B cell (primary cell): ENCODE measurements around the gene MBD3L5. TPM values are rescaled to one million over a fixed set of nuclear protein-coding genes. Genes with fewer than 3 reads are reported as not detected.
"Not testable (repeated sequence)": the region's sequence is repeated elsewhere in the genome, so short reads cannot be mapped to it uniquely, and the experiment has no call there.

Experiments used
- ATAC-seq: fragments of 200-7000 bp; cut with Tn5 transposase; one replicate; pipeline ENCODE4 v1.10.0; 2021; ENCODE audit warnings: low read depth, mild to moderate bottlenecking, moderate number of reproducible peaks, moderate library complexity
- CTCF ChIA-PET: fragments of 350-600 bp; sonication (Branson Sonifier 250); formaldehyde crosslinking; loops from one replicate; lab custom pipeline; 2021; ENCODE audit warnings: antibody characterized with exemption, inconsistent platforms; lab: Charles Lee
- POLR2A ChIA-PET: fragments of 350-600 bp; sonication (Branson Sonifier 250); formaldehyde crosslinking; loops from one replicate; lab custom pipeline; 2021; ENCODE audit warnings: antibody characterized with exemption; lab: Charles Lee
- DNase-seq: peaks from one replicate; pipeline ENCODE4 v3.0.0; 2013
- H2AFZ ChIP-seq: 2 replicates; pipeline ENCODE4 v1.6.1; 2012; ENCODE audit warnings: mild to moderate bottlenecking, low read depth, low read length; ENCODE audit not compliant: insufficient read depth, poor library complexity, severe bottlenecking
- H3K27ac ChIP-seq, 2 donors: 1 replicate in 1 of 2; 2 replicates in 1 of 2; pipeline ENCODE4 v1.5.1; 2012 to 2013; ENCODE audit warnings: low read length in 2 of 2, mild to moderate bottlenecking in 2 of 2, moderate library complexity in 1 of 2
- H3K27me3 ChIP-seq, 4 experiments: fragments of 200-600 bp in 1 of 4; sonication (generic) in 1 of 4; replicated peaks in 1 of 4; 1 replicate in 2 of 4; 2 replicates in 2 of 4; pipeline versions ENCODE4 v1.6.1 to v1.7.0; 2013 to 2016; ENCODE audit warnings: low read length in 3 of 4, mild to moderate bottlenecking in 2 of 4, mixed read lengths in 1 of 4, moderate library complexity in 1 of 4; ENCODE audit not compliant: insufficient read depth in 4 of 4, control insufficient read depth in 3 of 4; ENCODE audit errors: control extremely low read depth in 1 of 4
- H3K36me3 ChIP-seq, 2 experiments: replicated peaks in 1 of 2; 1 replicate in 1 of 2; 2 replicates in 1 of 2; pipeline versions ENCODE4 v1.6.1 to v1.7.1; 2013; ENCODE audit warnings: low read length in 1 of 2; ENCODE audit not compliant: insufficient read depth in 2 of 2, control insufficient read depth in 1 of 2; ENCODE audit errors: control extremely low read depth in 1 of 2, extremely low read depth in 1 of 2
- H3K4me1 ChIP-seq, 2 donors: fragments of 200-600 bp in 1 of 2; sonication (generic) in 1 of 2; 1 replicate in 1 of 2; 2 replicates in 1 of 2; pipeline versions ENCODE4 v1.5.1 to v1.6.1; 2013 to 2017; ENCODE audit warnings: low read length in 2 of 2; ENCODE audit not compliant: control insufficient read depth in 2 of 2, insufficient read depth in 2 of 2
- H3K4me2 ChIP-seq: replicated peaks from 2 replicates; pipeline ENCODE3; 2012; ENCODE audit warnings: mild to moderate bottlenecking, low read depth, low read length; ENCODE audit not compliant: poor library complexity, severe bottlenecking
- H3K4me3 ChIP-seq, 5 experiments: fragments of 200-600 bp in 1 of 5; sonication (generic) in 1 of 5; 1 replicate in 3 of 5; 2 replicates in 2 of 5; pipeline versions ENCODE4 v1.5.1 to v1.7.0; 2011 to 2016; ENCODE audit warnings: low read length in 4 of 5, mild to moderate bottlenecking in 4 of 5, low read depth in 2 of 5, control low read depth in 1 of 5, moderate library complexity in 1 of 5; ENCODE audit not compliant: insufficient read depth in 1 of 5; ENCODE audit errors: control extremely low read depth in 1 of 5, extremely low read depth in 1 of 5
- H3K79me2 ChIP-seq: fragments of 200-600 bp; sonication (generic); one replicate; pipeline ENCODE4 v1.6.0; 2016; ENCODE audit warnings: low read length; ENCODE audit not compliant: control insufficient read depth, insufficient read depth
- H3K9ac ChIP-seq: fragments of 200-600 bp; sonication (generic); 2 replicates; pipeline ENCODE4 v1.6.1; 2017; ENCODE audit warnings: mild to moderate bottlenecking, low read length, moderate library complexity
- H3K9me3 ChIP-seq, 3 donors: one replicate each; pipeline versions ENCODE4 v1.6.1 to v1.7.1; 2013; ENCODE audit warnings: low read length in 2 of 3; ENCODE audit not compliant: control insufficient read depth in 2 of 3, insufficient read depth in 1 of 3; ENCODE audit errors: control extremely low read depth in 1 of 3
- H4K20me1 ChIP-seq: 2 replicates; pipeline ENCODE4 v1.6.0; 2012; ENCODE audit warnings: mild to moderate bottlenecking, low read length; ENCODE audit not compliant: insufficient read depth, control insufficient read depth, poor library complexity, severe bottlenecking
- H3K27ac Mint-ChIP-seq: one replicate; pipeline ENCODE4 v1.8.0; 2021; ENCODE audit warnings: mixed read lengths
- H3K27me3 Mint-ChIP-seq: one replicate; pipeline ENCODE4 v1.8.0; 2021; ENCODE audit warnings: mixed read lengths
- H3K4me1 Mint-ChIP-seq: one replicate; pipeline ENCODE4 v1.8.0; 2021; ENCODE audit warnings: mixed read lengths
- H3K4me3 Mint-ChIP-seq: one replicate; pipeline ENCODE4 v1.8.0; 2021; ENCODE audit warnings: mixed read lengths
- H3K9me3 Mint-ChIP-seq: one replicate; pipeline ENCODE4 v1.8.0; 2022; ENCODE audit warnings: mixed read lengths; ENCODE audit not compliant: insufficient read depth
- EZH2 ChIP-seq: IDR thresholded peaks from 2 replicates; pipeline ENCODE4 v1.6.1; 2012; ENCODE audit warnings: borderline replicate concordance, low read depth, mild to moderate bottlenecking, moderate library complexity, low read length; ENCODE audit not compliant: insufficient read depth, poor library complexity, severe bottlenecking
- WGBS: methylation state at CpG from one replicate; pipeline ENCODE4 v1.1.5; 2013; ENCODE audit warnings: missing lambda C conversion rate; ENCODE audit not compliant: insufficient coverage; 5-methylcytosine and 5-hydroxymethylcytosine counted together
- intact Hi-C: fragments of 100-400 bp; cut with micrococcal nuclease; formaldehyde crosslinking; loops from one replicate; pipeline ENCODE4 v1.10.0; 2022
- polyA plus RNA-seq: library from polyadenylated mRNA; depleted of rRNA; stranded (reverse); fragments of >200 nt; gene quantifications from 2 replicates; pipeline ENCODE4 v1.2.3, GENCODE V29; 2012
- total RNA-seq, 2 donors: library from RNA; stranded (reverse); fragments of 120-200 nt in 1 of 2; gene quantifications; 1 replicate in 1 of 2; 2 replicates in 1 of 2; pipeline versions ENCODE4 v1.2.3 to v1.2.4, GENCODE V29; 2013 to 2022
- TF ChIP-seq, protein P1 (sequence below): fragments of 200-600 bp; IDR thresholded peaks from one replicate; pipeline ENCODE4 v1.8.0; 2022; ENCODE audit warnings: antibody characterized with exemption, mild to moderate bottlenecking

MBD3L5 gene
- total and polyA plus RNA-seq, 2 donors (not counting 1 experiment from before 2014, with no cell fraction given): not detected

DNA sequence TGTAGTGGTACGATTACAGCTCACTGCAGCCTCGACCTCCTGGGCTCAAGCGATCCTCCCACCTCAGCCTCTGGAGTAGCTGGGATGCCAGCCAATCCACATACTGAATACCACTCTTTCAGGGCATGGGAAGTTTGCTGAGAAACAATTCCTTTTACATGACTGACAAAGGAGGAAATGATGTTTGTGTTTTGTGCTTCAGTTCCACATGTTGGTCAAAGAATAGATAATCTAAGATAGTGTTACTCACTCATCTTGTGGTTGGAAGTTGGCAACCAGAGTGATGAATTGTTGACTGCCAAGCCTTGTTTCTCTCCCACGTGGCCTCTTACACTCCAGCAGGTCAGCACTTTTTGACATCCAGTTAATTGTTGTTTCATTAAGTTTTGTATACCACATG, 16.7 kb upstream of the MBD3L5 start:
- H3K36me3 ChIP-seq: no peaks in the 10 kb centered on the region
- Mint-ChIP-seq H3K4me3 (no peak overlapping the region), H3K27ac (no peak overlapping the region), H3K27me3 (peaks cover 10% of the 10 kb centered on the region), H3K4me1 (no peaks in the 10 kb centered on the region), H3K9me3 (no peaks in the 10 kb centered on the region)
- no peak overlapping the region for H2AFZ ChIP-seq
- H3K27me3 ChIP-seq: no peaks in the 10 kb centered on the region
- ChIA-PET CTCF (no interaction called here), POLR2A (no interaction called here)
- DNase-seq (no peak), ATAC-seq (no peak)
- WGBS: 73% methylated on average over 3 of the region's 4 CpGs
- no peaks in the 10 kb centered on the region for H4K20me1 ChIP-seq
- no peaks in the 10 kb centered on the region for H3K9me3 ChIP-seq
- intact Hi-C loops: no loop called here
- TF ChIP-seq EZH2: no peak
- TF ChIP-seq, protein P1, sequence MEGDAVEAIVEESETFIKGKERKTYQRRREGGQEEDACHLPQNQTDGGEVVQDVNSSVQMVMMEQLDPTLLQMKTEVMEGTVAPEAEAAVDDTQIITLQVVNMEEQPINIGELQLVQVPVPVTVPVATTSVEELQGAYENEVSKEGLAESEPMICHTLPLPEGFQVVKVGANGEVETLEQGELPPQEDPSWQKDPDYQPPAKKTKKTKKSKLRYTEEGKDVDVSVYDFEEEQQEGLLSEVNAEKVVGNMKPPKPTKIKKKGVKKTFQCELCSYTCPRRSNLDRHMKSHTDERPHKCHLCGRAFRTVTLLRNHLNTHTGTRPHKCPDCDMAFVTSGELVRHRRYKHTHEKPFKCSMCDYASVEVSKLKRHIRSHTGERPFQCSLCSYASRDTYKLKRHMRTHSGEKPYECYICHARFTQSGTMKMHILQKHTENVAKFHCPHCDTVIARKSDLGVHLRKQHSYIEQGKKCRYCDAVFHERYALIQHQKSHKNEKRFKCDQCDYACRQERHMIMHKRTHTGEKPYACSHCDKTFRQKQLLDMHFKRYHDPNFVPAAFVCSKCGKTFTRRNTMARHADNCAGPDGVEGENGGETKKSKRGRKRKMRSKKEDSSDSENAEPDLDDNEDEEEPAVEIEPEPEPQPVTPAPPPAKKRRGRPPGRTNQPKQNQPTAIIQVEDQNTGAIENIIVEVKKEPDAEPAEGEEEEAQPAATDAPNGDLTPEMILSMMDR: no peak
- no peaks in the 10 kb centered on the region for H3K4me1 ChIP-seq
- H3K79me2 ChIP-seq: no peaks in the 10 kb centered on the region
- no peak overlapping the region for H3K9ac ChIP-seq
- H3K4me2 ChIP-seq: no peak overlapping the region
- H3K27ac ChIP-seq: no peak overlapping the region
- no peak overlapping the region for H3K4me3 ChIP-seq

- Histone ChIP-seq H3K9ac (no peak overlapping the region), H3K27ac (no peak overlapping the region), H3K4me2 (no peak overlapping the region), H3K4me3 (no peak overlapping the region), H3K36me3 (no peaks in the 10 kb centered on the region), H3K27me3 (no peaks in the 10 kb centered on the region), H3K4me1 (no peaks in the 10 kb centered on the region), H3K79me2 (no peaks in the 10 kb centered on the region), H3K9me3 (no peaks in the 10 kb centered on the region), H2AFZ (no peak overlapping the region), H4K20me1 (no peaks in the 10 kb centered on the region)
- Mint-ChIP-seq H3K4me3 (no peak overlapping the region), H3K4me1 (no peaks in the 10 kb centered on the region), H3K9me3 (no peaks in the 10 kb centered on the region), H3K27ac (no peak overlapping the region), H3K27me3 (peaks cover 13% of the 10 kb centered on the region)
- POLR2A ChIA-PET: no interaction called here
- DNase-seq (no peak), ATAC-seq (no peak)
- CTCF ChIA-PET: no interaction called here
- no CpG with 5 or more reads among the region's 6 CpGs for WGBS
- intact Hi-C loops: no loop called here
- TF ChIP-seq, protein P1: no peak
Observed at GRCh38 chr19:7018828-7019227, 11.6 kb upstream of the MBD3L5 start.

GRCh38 chr19:7021331-7021730, 9.0 kb upstream of the MBD3L5 start, which contains the start of gene MBD3L2B:
Gene MBD3L2B (minus strand): TSS chr19:7021431. CDS start chr19:7021397, 34 bp downstream.
- DNase-seq, H3K79me2 ChIP-seq, H3K9me3 ChIP-seq, H2AFZ ChIP-seq, H3K4me1 Mint-ChIP-seq, H3K9me3 Mint-ChIP-seq, H3K9ac ChIP-seq, ATAC-seq, H3K36me3 ChIP-seq, H3K27ac ChIP-seq, H3K4me3 Mint-ChIP-seq, H3K27me3 ChIP-seq, H4K20me1 ChIP-seq, H3K4me1 ChIP-seq, H3K27ac Mint-ChIP-seq, H3K4me2 ChIP-seq, POLR2A ChIA-PET, CTCF ChIA-PET, H3K4me3 ChIP-seq, intact Hi-C loops: not testable (repeated sequence)
- WGBS: no CpG with 5 or more reads among the region's 6 CpGs
- H3K27me3 Mint-ChIP-seq: peaks cover 12% of the 10 kb centered on the region
